ENCODE results near the gene SAMD3. TPM values are rescaled to one million over a fixed set of nuclear protein-coding genes. Genes with fewer than 3 reads are reported as not detected.

The SAMD3 gene
- total and polyA plus RNA-seq, 2 of the 4 experiments (the other 2 are of a cell fraction) = 3.0 to 3.9 TPM

GRCh38 chr6:130240232-130240631 is 17.5 kb upstream of the SAMD3 start:
- in situ Hi-C loops (cut with MboI; ENCODE audit: low sequenced_read_pairs) (no loop called here), intact Hi-C loops (cut with micrococcal nuclease) (no loop called here), dilution Hi-C loops (cut with HindIII; ENCODE audit: low sequenced_read_pairs, unreplicated experiment) (no loop called here)
- H3K14ac ChIP-seq (replicated peaks; ENCODE audit: low read depth, low read length) = no peak overlapping the region
- H3K4ac ChIP-seq (ENCODE audit: low read depth, low read length) = no peak overlapping the region
- no peak overlapping the region for H4K5ac ChIP-seq (ENCODE audit: low read depth, low read length)
- H4K20me1 ChIP-seq (ENCODE audit: insufficient read depth, low read length) = no peaks in the 10 kb centered on the region
- H2BK5ac ChIP-seq (ENCODE audit: low read depth, low read length, poor library complexity, severe bottlenecking) = no peak overlapping the region
- H3K27me3 ChIP-seq (ENCODE audit: control insufficient read depth, insufficient read depth, low read length) = no peaks in the 10 kb centered on the region
- TF ChIP-seq, protein P1, sequence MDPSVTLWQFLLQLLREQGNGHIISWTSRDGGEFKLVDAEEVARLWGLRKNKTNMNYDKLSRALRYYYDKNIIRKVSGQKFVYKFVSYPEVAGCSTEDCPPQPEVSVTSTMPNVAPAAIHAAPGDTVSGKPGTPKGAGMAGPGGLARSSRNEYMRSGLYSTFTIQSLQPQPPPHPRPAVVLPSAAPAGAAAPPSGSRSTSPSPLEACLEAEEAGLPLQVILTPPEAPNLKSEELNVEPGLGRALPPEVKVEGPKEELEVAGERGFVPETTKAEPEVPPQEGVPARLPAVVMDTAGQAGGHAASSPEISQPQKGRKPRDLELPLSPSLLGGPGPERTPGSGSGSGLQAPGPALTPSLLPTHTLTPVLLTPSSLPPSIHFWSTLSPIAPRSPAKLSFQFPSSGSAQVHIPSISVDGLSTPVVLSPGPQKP (IDR thresholded peaks at IDR 0.05; ENCODE audit: borderline replicate concordance, low read depth, low read length) = no peak
- peak; percentile 46; the same call in 1 of the 2 replicates for TF ChIP-seq MXI1 (IDR thresholded peaks at IDR 0.05; ENCODE audit: borderline replicate concordance, low read depth, low read length)
- ATAC-seq (ENCODE audit: low read depth) (peak; percentile 72), DNase-seq (peak; percentile 78)
- ChIA-PET CTCF (interaction anchor here (0.8 kb wide), 2 partner anchors 13 to 17 kb away, joined by 3 read pairs; partner anchors contain the start of gene SAMD3), POLR2A (ENCODE audit: unreplicated experiment) (no interaction called here)
- no peak overlapping the region for H2BK120ac ChIP-seq (ENCODE audit: low read depth, low read length)
- H3K4me2 ChIP-seq (ENCODE audit: low read depth, low read length) = no peak overlapping the region
- H3K36me3 ChIP-seq (ENCODE audit: control insufficient read depth, insufficient read depth, low read length) = no peaks in the 10 kb centered on the region
- H4K91ac ChIP-seq (ENCODE audit: insufficient read depth, low read depth, low read length) = no peak overlapping the region
- no peak overlapping the region for H3K4me3 ChIP-seq (ENCODE audit: insufficient read depth, low read depth, low read length)
- no peak overlapping the region for H3K18ac ChIP-seq (ENCODE audit: low read depth, low read length)
- H2AK9ac ChIP-seq (replicated peaks; ENCODE audit: low read depth, low read length, poor library complexity) = no peak overlapping the region
- no peak overlapping the region for H3K56ac ChIP-seq (ENCODE audit: extremely low read depth, insufficient read depth, low read length)
- no peaks in the 10 kb centered on the region for H3K9me3 ChIP-seq (ENCODE audit: control insufficient read depth, insufficient read depth, low read length)
- H3K9me1 ChIP-seq (ENCODE audit: insufficient read depth, low read length) = no peaks in the 10 kb centered on the region
- no CpG with 5 or more reads among the region's 4 CpGs for WGBS, 2 experiments (ENCODE audit: extremely low coverage in 2 of 2, insufficient read length in 1 of 2)
- no peak overlapping the region for H2AFZ ChIP-seq (replicated peaks; ENCODE audit: low read length, poor library complexity)
- H3K23ac ChIP-seq (ENCODE audit: low read depth, low read length) = no peak overlapping the region
- H2AK5ac ChIP-seq (ENCODE audit: low read depth, low read length) = no peak overlapping the region
- BruUV-seq (replicated peaks) = no TSS peak
- H2BK15ac ChIP-seq (ENCODE audit: low read depth, low read length) = no peak overlapping the region
- H4K8ac ChIP-seq (ENCODE audit: low read depth in 2 of 2, low read length in 2 of 2) = no peak overlapping the region
- H2BK20ac ChIP-seq (ENCODE audit: low read depth, low read length) = no peak overlapping the region; the same call in 1 of the 2 replicates
- no peak overlapping the region for H3K9ac ChIP-seq (ENCODE audit: low read depth, low read length)
- H3K27ac ChIP-seq (ENCODE audit: insufficient read depth, low read length) = no peak overlapping the region
- no peaks in the 10 kb centered on the region for H3K79me1 ChIP-seq (ENCODE audit: low read depth in 1 of 2, low read length in 2 of 2)
- no peaks in the 10 kb centered on the region for H3K4me1 ChIP-seq (ENCODE audit: control insufficient read depth, insufficient read depth, low read length)
